Peyer's patch (tissue), 4 donors: ENCODE data around the gene CUEDC2.

Experiments used
- CTCF ChIP-seq, 6 experiments: fragments of 450-650 bp in 4 of 6; fragments of 200-600 bp in 2 of 6; sonication (generic) in 1 of 6; IDR thresholded peaks; one replicate each; pipeline ENCODE4 v1.5.1; 2017 to 2019; ENCODE audit warnings: antibody characterized with exemption in 6 of 6, mild to moderate bottlenecking in 3 of 6, moderate library complexity in 1 of 6
- POLR2A ChIP-seq, 2 donors: fragments of 450-650 bp; IDR thresholded peaks; one replicate each; pipeline ENCODE4 v1.5.1; 2017; ENCODE audit warnings: antibody characterized with exemption in 2 of 2, mild to moderate bottlenecking in 2 of 2, moderate library complexity in 2 of 2

GRCh38 chr10:102407425-102408130 lies 24.8 kb downstream of the CUEDC2 start:
- TF ChIP-seq CTCF (IDR thresholded peaks at IDR 0.05) (no peak), POLR2A (IDR thresholded peaks at IDR 0.05) (no peak)
